ENCODE data around the gene INPP5A. TPM values are rescaled to one million over a fixed set of nuclear protein-coding genes. Genes with fewer than 3 reads are reported as not detected.

INPP5A gene
- total and polyA plus RNA-seq, 2 donors (not counting 1 experiment from before 2014, with no cell fraction given) = 9.3 to 87.8 TPM

- intact Hi-C loops (cut with micrococcal nuclease) = no loop called here
- no peak overlapping the region for H3K27ac Mint-ChIP-seq
- H3K4me1 Mint-ChIP-seq = no peaks in the 10 kb centered on the region
- no peak overlapping the region for H3K4me3 Mint-ChIP-seq
- Histone ChIP-seq H3K9me3 (ENCODE audit: control extremely low read depth in 1 of 3, control insufficient read depth in 2 of 3, insufficient read depth in 1 of 3, low read length in 2 of 3) (peaks cover 0 to 31% (median 11%) of the 10 kb centered on the region in 3 donors), H3K36me3 (replicated peaks in 1 of 2; ENCODE audit: control extremely low read depth in 1 of 2, control insufficient read depth in 1 of 2, extremely low read depth in 1 of 2, insufficient read depth in 2 of 2, low read length in 1 of 2) (peaks cover 0 to 26% of the 10 kb centered on the region in 2 experiments), H3K27me3 (replicated peaks in 1 of 4; ENCODE audit: control extremely low read depth in 1 of 4, control insufficient read depth in 3 of 4, insufficient read depth in 4 of 4, low read length in 3 of 4) (no peaks in the 10 kb centered on the region), H3K79me2 (ENCODE audit: control insufficient read depth, insufficient read depth, low read length) (peaks cover 6% of the 10 kb centered on the region), H3K4me3 (ENCODE audit: control extremely low read depth in 1 of 5, extremely low read depth in 1 of 5, insufficient read depth in 1 of 5, low read depth in 2 of 5, low read length in 4 of 5) (no peak overlapping the region), H3K9ac (ENCODE audit: low read length) (no peak overlapping the region), H4K20me1 (ENCODE audit: control insufficient read depth, insufficient read depth, low read length, poor library complexity, severe bottlenecking) (peaks cover 8% of the 10 kb centered on the region), H3K27ac (ENCODE audit: low read length in 2 of 2) (no peak overlapping the region), H2AFZ (ENCODE audit: insufficient read depth, low read depth, low read length, poor library complexity, severe bottlenecking) (no peak overlapping the region), H3K4me2 (replicated peaks; ENCODE audit: low read depth, low read length, poor library complexity, severe bottlenecking) (no peak overlapping the region), H3K4me1 (ENCODE audit: control insufficient read depth in 2 of 2, insufficient read depth in 2 of 2, low read length in 2 of 2) (no peaks in the 10 kb centered on the region)
- ATAC-seq (ENCODE audit: low read depth) (no peak), DNase-seq (no peak)
- no peaks in the 10 kb centered on the region for H3K27me3 Mint-ChIP-seq
- ChIA-PET POLR2A (no interaction called here), CTCF (no interaction called here)
- peaks cover 8% of the 10 kb centered on the region for H3K9me3 Mint-ChIP-seq (ENCODE audit: insufficient read depth)
- TF ChIP-seq EZH2 (IDR thresholded peaks at IDR 0.05; ENCODE audit: borderline replicate concordance, insufficient read depth, low read depth, low read length, poor library complexity, severe bottlenecking) (no peak), CTCF (IDR thresholded peaks at IDR 0.05) (no peak)
- WGBS (ENCODE audit: insufficient coverage) = 96% methylated on average over 23 of the region's 26 CpGs
These were observed 163.7 kb downstream of the INPP5A start for GRCh38 chr10:132701099-132701845.

- Mint-ChIP-seq H3K9me3 (ENCODE audit: insufficient read depth) (peaks cover 8% of the 10 kb centered on the region), H3K27ac (no peak overlapping the region), H3K27me3 (no peaks in the 10 kb centered on the region), H3K4me1 (no peaks in the 10 kb centered on the region), H3K4me3 (no peak overlapping the region)
- Histone ChIP-seq H3K4me2 (replicated peaks; ENCODE audit: low read depth, low read length, poor library complexity, severe bottlenecking) (no peak overlapping the region), H3K27me3 (replicated peaks in 1 of 4; ENCODE audit: control extremely low read depth in 1 of 4, control insufficient read depth in 3 of 4, insufficient read depth in 4 of 4, low read length in 3 of 4) (no peaks in the 10 kb centered on the region), H3K9ac (ENCODE audit: low read length) (no peak overlapping the region), H3K36me3 (replicated peaks in 1 of 2; ENCODE audit: control extremely low read depth in 1 of 2, control insufficient read depth in 1 of 2, extremely low read depth in 1 of 2, insufficient read depth in 2 of 2, low read length in 1 of 2) (peaks cover 0 to 31% of the 10 kb centered on the region in 2 experiments), H3K27ac (ENCODE audit: low read length in 2 of 2) (no peak overlapping the region), H3K79me2 (ENCODE audit: control insufficient read depth, insufficient read depth, low read length) (peaks cover 6% of the 10 kb centered on the region), H4K20me1 (ENCODE audit: control insufficient read depth, insufficient read depth, low read length, poor library complexity, severe bottlenecking) (peaks cover 13% of the 10 kb centered on the region), H3K4me3 (ENCODE audit: control extremely low read depth in 1 of 5, extremely low read depth in 1 of 5, insufficient read depth in 1 of 5, low read depth in 2 of 5, low read length in 4 of 5) (no peak overlapping the region), H3K4me1 (ENCODE audit: control insufficient read depth in 2 of 2, insufficient read depth in 2 of 2, low read length in 2 of 2) (no peaks in the 10 kb centered on the region), H3K9me3 (ENCODE audit: control extremely low read depth in 1 of 3, control insufficient read depth in 2 of 3, insufficient read depth in 1 of 3, low read length in 2 of 3) (peaks cover 0 to 36% (median 11%) of the 10 kb centered on the region in 3 donors), H2AFZ (ENCODE audit: insufficient read depth, low read depth, low read length, poor library complexity, severe bottlenecking) (no peak overlapping the region)
- intact Hi-C loops (cut with micrococcal nuclease) = no loop called here
- WGBS (ENCODE audit: insufficient coverage) = 88% methylated on average over 5 of the region's 13 CpGs
- no peak for TF ChIP-seq CTCF (IDR thresholded peaks at IDR 0.05)
- no peak for TF ChIP-seq EZH2 (IDR thresholded peaks at IDR 0.05; ENCODE audit: borderline replicate concordance, insufficient read depth, low read depth, low read length, poor library complexity, severe bottlenecking)
- DNase-seq = no peak
- POLR2A ChIA-PET = no interaction called here
- CTCF ChIA-PET = no interaction called here
- ATAC-seq (ENCODE audit: low read depth) = no peak
These were observed 164.2 kb downstream of the INPP5A start for GRCh38 chr10:132701846-132702190.
